IMR-90 (cell line): Measurements from ENCODE around the gene LRRC2. TPM values are rescaled to one million over a fixed set of nuclear protein-coding genes. Genes with fewer than 3 reads are reported as not detected.

ENCODE experiments used
- ATAC-seq: fragments of 200-7000 bp; cut with Tn5 transposase; 2 replicates; pipeline ENCODE4 v1.9.1; 2020; ENCODE audit warnings: low read depth, mild to moderate bottlenecking, moderate library complexity
- BruUV-seq: library from RNA; stranded (reverse); fragments of 400-500 nt; replicated peaks from 2 replicates; lab custom pipeline; 2021; lab: Mats Ljungman, UMichigan
- CTCF ChIA-PET: fragments of 300-600 bp; formaldehyde crosslinking; extraction: SDS; loops from one replicate; lab custom pipeline; 2021; ENCODE audit warnings: antibody characterized with exemption; lab: Yijun Ruan, JAX
- POLR2A ChIA-PET: fragments of 300-600 bp; sonication (Branson Sonifier 250); formaldehyde crosslinking; loops from one replicate; lab custom pipeline; 2022; ENCODE audit warnings: antibody characterized with exemption; ENCODE audit not compliant: unreplicated experiment; lab: Charles Lee
- DNase-seq: peaks from one replicate; pipeline ENCODE4 v3.0.0; 2013
- H2AFZ ChIP-seq: replicated peaks from 2 replicates; pipeline ENCODE3; 2013; ENCODE audit warnings: low read length, mild to moderate bottlenecking; ENCODE audit not compliant: poor library complexity
- H2AK5ac ChIP-seq: 2 replicates; pipeline ENCODE4 v1.6.1; 2013; ENCODE audit warnings: low read depth, low read length, inconsistent platforms
- H2AK9ac ChIP-seq: replicated peaks from 2 replicates; pipeline ENCODE3; 2013; ENCODE audit warnings: mild to moderate bottlenecking, low read depth, low read length, moderate library complexity; ENCODE audit not compliant: poor library complexity
- H2BK120ac ChIP-seq: 2 replicates; pipeline ENCODE4 v1.6.1; 2013; ENCODE audit warnings: low read depth, low read length, inconsistent platforms
- H2BK15ac ChIP-seq: 3 replicates; pipeline ENCODE4 v1.6.1; 2013; ENCODE audit warnings: low read depth, low read length, inconsistent platforms
- H2BK20ac ChIP-seq: 2 replicates; pipeline ENCODE4 v1.6.1; 2013; ENCODE audit warnings: low read depth, mild to moderate bottlenecking, inconsistent platforms, low read length, moderate library complexity
- H2BK5ac ChIP-seq: 2 replicates; pipeline ENCODE4 v1.6.1; 2013; ENCODE audit warnings: mild to moderate bottlenecking, low read depth, low read length, inconsistent platforms; ENCODE audit not compliant: poor library complexity, severe bottlenecking
- H3K14ac ChIP-seq: replicated peaks from 2 replicates; pipeline ENCODE4 v1.6.1; 2013; ENCODE audit warnings: low read depth, low read length, inconsistent platforms
- H3K18ac ChIP-seq: 2 replicates; pipeline ENCODE4 v1.6.1; 2013; ENCODE audit warnings: low read depth, low read length, control low read depth
- H3K23ac ChIP-seq: 2 replicates; pipeline ENCODE4 v1.6.1; 2013; ENCODE audit warnings: low read depth, low read length, inconsistent platforms
- H3K27ac ChIP-seq: 2 replicates; pipeline ENCODE4 v1.5.1; 2013; ENCODE audit warnings: mild to moderate bottlenecking, control low read depth, low read length; ENCODE audit not compliant: insufficient read depth
- H3K27me3 ChIP-seq: 2 replicates; pipeline ENCODE4 v1.6.1; 2013; ENCODE audit warnings: low read length; ENCODE audit not compliant: control insufficient read depth, insufficient read depth
- H3K36me3 ChIP-seq: 2 replicates; pipeline ENCODE4 v1.6.1; 2013; ENCODE audit warnings: low read length, mixed read lengths; ENCODE audit not compliant: control insufficient read depth, insufficient read depth
- H3K4ac ChIP-seq: 2 replicates; pipeline ENCODE4 v1.6.1; 2013; ENCODE audit warnings: low read depth, low read length, inconsistent platforms
- H3K4me1 ChIP-seq: 2 replicates; pipeline ENCODE4 v1.6.1; 2013; ENCODE audit warnings: low read length, mixed read lengths; ENCODE audit not compliant: control insufficient read depth, insufficient read depth
- H3K4me2 ChIP-seq: 2 replicates; pipeline ENCODE4 v1.6.1; 2013; ENCODE audit warnings: low read depth, mild to moderate bottlenecking, control low read depth, low read length, moderate library complexity
- H3K4me3 ChIP-seq: 2 replicates; pipeline ENCODE4 v1.5.1; 2013; ENCODE audit warnings: low read depth, mild to moderate bottlenecking, control low read depth, low read length, moderate library complexity; ENCODE audit not compliant: insufficient read depth
- H3K56ac ChIP-seq: 2 replicates; pipeline ENCODE4 v1.6.1; 2013; ENCODE audit warnings: low read length, inconsistent platforms; ENCODE audit not compliant: insufficient read depth; ENCODE audit errors: extremely low read depth
- H3K79me1 ChIP-seq, 2 experiments: 2 replicates each; pipeline ENCODE4 v1.6.1; 2013; ENCODE audit warnings: low read length in 2 of 2, inconsistent platforms in 1 of 2, low read depth in 1 of 2
- H3K9ac ChIP-seq: 2 replicates; pipeline ENCODE4 v1.6.1; 2013; ENCODE audit warnings: low read depth, low read length, control low read depth
- H3K9me1 ChIP-seq: 2 replicates; pipeline ENCODE4 v1.6.1; 2013; ENCODE audit warnings: low read length, inconsistent platforms; ENCODE audit not compliant: insufficient read depth
- H3K9me3 ChIP-seq: 2 replicates; pipeline ENCODE4 v1.6.1; 2013; ENCODE audit warnings: low read length; ENCODE audit not compliant: control insufficient read depth, insufficient read depth
- H4K20me1 ChIP-seq: 2 replicates; pipeline ENCODE4 v1.6.1; 2013; ENCODE audit warnings: low read length, inconsistent platforms; ENCODE audit not compliant: insufficient read depth
- H4K5ac ChIP-seq: 2 replicates; pipeline ENCODE4 v1.6.1; 2013; ENCODE audit warnings: mild to moderate bottlenecking, low read depth, low read length, control low read depth
- H4K8ac ChIP-seq, 2 experiments: 2 replicates each; pipeline ENCODE4 v1.6.1; 2013; ENCODE audit warnings: low read depth in 2 of 2, low read length in 2 of 2, control low read depth in 1 of 2, inconsistent platforms in 1 of 2
- H4K91ac ChIP-seq: 2 replicates; pipeline ENCODE4 v1.6.1; 2013; ENCODE audit warnings: low read depth, low read length, inconsistent platforms; ENCODE audit not compliant: insufficient read depth
- CEBPB ChIP-seq: IDR thresholded peaks from 2 replicates; pipeline ENCODE4 v1.6.1; 2012; ENCODE audit warnings: low read depth, low read length, improper control_type of control experiment
- FOS ChIP-seq: fragments of 150-350 bp; IDR thresholded peaks from 2 replicates; pipeline ENCODE4 v1.6.1; 2016; ENCODE audit warnings: low read depth, low read length
- RCOR1 ChIP-seq: IDR thresholded peaks from 2 replicates; pipeline ENCODE4 v1.6.1; 2012; ENCODE audit warnings: mild to moderate bottlenecking, low read length, improper control_type of control experiment; ENCODE audit not compliant: insufficient replicate concordance
- USF2 ChIP-seq: fragments of 150-350 bp; IDR thresholded peaks from 2 replicates; pipeline ENCODE4 v1.6.1; 2017; ENCODE audit warnings: mild to moderate bottlenecking, antibody characterized with exemption, low read length, low read depth
- WGBS, 2 experiments: methylation state at CpG; one replicate each; pipeline versions ENCODE4 v1.1.5 to v1.1.7; 2013; ENCODE audit warnings: missing lambda C conversion rate in 2 of 2; ENCODE audit not compliant: insufficient read length in 1 of 2; ENCODE audit errors: extremely low coverage in 2 of 2; 5-methylcytosine and 5-hydroxymethylcytosine counted together
- dilution Hi-C: fragments of 300-500 bp; cut with HindIII; formaldehyde crosslinking; loops from one replicate; pipeline ENCODE4 v1.14.3; 2018; ENCODE audit warnings: low sequenced_read_pairs; ENCODE audit not compliant: unreplicated experiment
- in situ Hi-C: fragments of 300-500 bp; cut with MboI; formaldehyde crosslinking; loops from 3 replicates; pipeline ENCODE4 v1.14.3; 2019; ENCODE audit warnings: low sequenced_read_pairs, inconsistent platforms, mixed read lengths
- intact Hi-C: fragments of 100-400 bp; cut with micrococcal nuclease; formaldehyde crosslinking; loops from 2 replicates; pipeline ENCODE4 v1.10.0; 2022
- polyA plus RNA-seq, 3 experiments: library from polyadenylated mRNA; depleted of rRNA; stranded (reverse); fragments of >200 nt; gene quantifications; 2 replicates each; pipeline ENCODE4 v1.2.3, GENCODE V29; 2012; ENCODE audit warnings: low replicate concordance in 1 of 3
- total RNA-seq: library from RNA; depleted of rRNA; stranded (reverse); fragments of >200 nt; gene quantifications from 2 replicates; pipeline ENCODE4 v1.2.3, GENCODE V29; 2012

Gene LRRC2
- total and polyA plus RNA-seq, 2 of the 4 experiments (the other 2 are of a cell fraction), result 2.9 to 4.1 TPM

- no peak for ATAC-seq
- peak overlapping the region; percentile 6 to 39; a peak in 2 of 4 replicates for H4K8ac ChIP-seq
- BruUV-seq, result no TSS peak
Measured at GRCh38 chr3:46506526-46506925, 59.6 kb downstream of the LRRC2 start.

More at GRCh38 chr3:46506526-46506925, 59.6 kb downstream of the LRRC2 start:
- no peaks in the 10 kb centered on the region; the same call in 1 of the 2 replicates for H3K36me3 ChIP-seq
- no peak overlapping the region for H3K23ac ChIP-seq
- no peak overlapping the region for H2AK9ac ChIP-seq
- DNase-seq, result no peak
- H2AFZ ChIP-seq, result no peak overlapping the region
- H3K4me2 ChIP-seq, result no peak overlapping the region
- H4K5ac ChIP-seq, result no peak overlapping the region; the same call in 1 of the 2 replicates
- no peaks in the 10 kb centered on the region for H4K20me1 ChIP-seq
- H2BK120ac ChIP-seq, result peak overlapping the region; percentile 33; the same call in 1 of the 2 replicates
- intact Hi-C loops (no loop called here), dilution Hi-C loops (no loop called here), in situ Hi-C loops (no loop called here)
- H2BK20ac ChIP-seq, result no peak overlapping the region
- peak overlapping the region; percentile 53; the same call in 1 of the 2 replicates for H2AK5ac ChIP-seq
- TF ChIP-seq RCOR1 (no peak), CEBPB (no peak), FOS (no peak), USF2 (no peak)
- H2BK5ac ChIP-seq, result no peak overlapping the region
- 100% methylated on average over 3 of the region's 3 CpGs; no CpG with 5 or more reads in 1 of the 2 experiments for WGBS, 2 experiments
- ChIA-PET CTCF (no interaction called here), POLR2A (no interaction called here)
- H3K9ac ChIP-seq, result no peak overlapping the region
- peaks cover 17% of the 10 kb centered on the region for H3K4me1 ChIP-seq
- no peak overlapping the region for H3K4ac ChIP-seq
- peak overlapping the region; percentile 93 for H3K18ac ChIP-seq
- H3K79me1 ChIP-seq, result no peaks in the 10 kb centered on the region
- H3K14ac ChIP-seq, result no peak overlapping the region
- H2BK15ac ChIP-seq, result peak overlapping the region; percentile 23; the same call in 1 of the 3 replicates
- no peak overlapping the region for H3K56ac ChIP-seq
- peak overlapping the region; percentile 59; the same call in 1 of the 2 replicates for H4K91ac ChIP-seq
- no peak overlapping the region for H3K4me3 ChIP-seq
- no peaks in the 10 kb centered on the region for H3K27me3 ChIP-seq
- no peaks in the 10 kb centered on the region for H3K9me3 ChIP-seq
- H3K27ac ChIP-seq, result no peak overlapping the region
- peaks cover 11% of the 10 kb centered on the region for H3K9me1 ChIP-seq
